ENCODE results near the gene EPS8. TPM values are rescaled to one million over a fixed set of nuclear protein-coding genes. Genes with fewer than 3 reads are reported as not detected.

Gene EPS8
- total RNA-seq, 1 donor from 2014 or later = 58.2 TPM

DNA sequence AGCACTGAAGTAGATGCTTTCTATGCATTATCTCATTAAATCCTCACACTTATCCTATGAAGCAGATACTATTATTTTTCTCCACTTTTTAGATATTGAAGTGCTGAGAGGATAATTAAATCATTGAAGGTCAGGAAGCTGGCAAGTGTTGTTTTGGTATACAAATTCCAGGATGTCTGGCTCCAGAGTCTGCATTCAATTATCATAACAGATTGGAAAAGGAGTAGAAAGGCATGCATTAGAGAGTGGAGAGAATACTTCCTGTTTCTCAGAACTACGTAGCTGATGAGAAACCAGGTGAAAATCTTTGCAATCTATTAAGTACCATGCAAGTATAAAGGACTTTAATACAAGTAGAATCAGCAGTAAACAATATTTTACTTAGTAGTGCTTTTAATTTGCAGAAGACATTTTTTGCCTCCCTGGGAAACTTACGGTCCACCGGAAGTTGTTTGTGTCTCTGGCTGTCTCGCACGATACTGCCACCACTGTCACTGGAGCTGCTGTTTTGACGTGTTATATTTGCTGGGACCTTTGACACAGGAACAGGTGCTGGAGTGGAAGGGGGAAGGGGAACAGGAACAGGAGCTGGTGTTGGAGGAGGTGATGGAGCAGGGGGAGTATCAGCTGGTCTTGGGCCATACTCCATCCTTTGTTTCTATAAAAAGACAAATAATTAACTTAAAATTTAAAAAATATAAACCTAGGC, 158.0 kb downstream of the EPS8 start:
- peaks cover 5% of the 10 kb centered on the region for H3K36me3 ChIP-seq
- peaks cover 16% of the 10 kb centered on the region for H3K4me1 ChIP-seq
- no peak for DNase-seq
- no peaks in the 10 kb centered on the region for H3K9me3 ChIP-seq
- no peak overlapping the region for H3K4me3 ChIP-seq
- no peaks in the 10 kb centered on the region for H3K27me3 ChIP-seq
- intact Hi-C loops (cut with DNase I) = no loop called here
- no peak for ATAC-seq
- TF ChIP-seq, protein P1, sequence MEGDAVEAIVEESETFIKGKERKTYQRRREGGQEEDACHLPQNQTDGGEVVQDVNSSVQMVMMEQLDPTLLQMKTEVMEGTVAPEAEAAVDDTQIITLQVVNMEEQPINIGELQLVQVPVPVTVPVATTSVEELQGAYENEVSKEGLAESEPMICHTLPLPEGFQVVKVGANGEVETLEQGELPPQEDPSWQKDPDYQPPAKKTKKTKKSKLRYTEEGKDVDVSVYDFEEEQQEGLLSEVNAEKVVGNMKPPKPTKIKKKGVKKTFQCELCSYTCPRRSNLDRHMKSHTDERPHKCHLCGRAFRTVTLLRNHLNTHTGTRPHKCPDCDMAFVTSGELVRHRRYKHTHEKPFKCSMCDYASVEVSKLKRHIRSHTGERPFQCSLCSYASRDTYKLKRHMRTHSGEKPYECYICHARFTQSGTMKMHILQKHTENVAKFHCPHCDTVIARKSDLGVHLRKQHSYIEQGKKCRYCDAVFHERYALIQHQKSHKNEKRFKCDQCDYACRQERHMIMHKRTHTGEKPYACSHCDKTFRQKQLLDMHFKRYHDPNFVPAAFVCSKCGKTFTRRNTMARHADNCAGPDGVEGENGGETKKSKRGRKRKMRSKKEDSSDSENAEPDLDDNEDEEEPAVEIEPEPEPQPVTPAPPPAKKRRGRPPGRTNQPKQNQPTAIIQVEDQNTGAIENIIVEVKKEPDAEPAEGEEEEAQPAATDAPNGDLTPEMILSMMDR (IDR thresholded peaks at IDR 0.05) = no peak
- no peak overlapping the region for H3K27ac ChIP-seq

DNA sequence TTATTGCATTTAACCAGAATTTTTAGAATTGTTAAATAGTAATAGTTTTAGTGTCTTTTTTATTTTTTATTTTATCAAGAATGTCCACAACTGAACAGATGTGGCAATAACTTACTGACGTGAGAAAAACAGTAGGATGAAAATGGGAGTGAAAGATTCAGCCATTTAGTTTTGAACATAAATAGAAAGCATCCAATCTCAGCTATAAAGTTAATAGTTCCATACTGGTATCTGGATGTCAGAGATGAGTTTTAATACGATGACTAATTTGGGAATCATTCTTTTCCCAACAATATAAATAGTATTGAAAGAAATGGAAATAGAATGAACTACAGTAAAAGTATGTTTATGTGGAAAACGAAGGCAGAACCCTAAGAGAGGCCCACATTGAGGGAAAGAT, 159.4 kb downstream of the EPS8 start:
- TF ChIP-seq, protein P1 (IDR thresholded peaks at IDR 0.05) = no peak
- H3K4me3 ChIP-seq = no peak overlapping the region
- peaks cover 5% of the 10 kb centered on the region for H3K36me3 ChIP-seq
- H3K27me3 ChIP-seq = no peaks in the 10 kb centered on the region
- peak overlapping the region; percentile 72 for H3K27ac ChIP-seq
- intact Hi-C loops (cut with DNase I) = no loop called here
- peaks cover 16% of the 10 kb centered on the region for H3K4me1 ChIP-seq
- H3K9me3 ChIP-seq = no peaks in the 10 kb centered on the region
- ATAC-seq (no peak), DNase-seq (no peak)

DNA sequence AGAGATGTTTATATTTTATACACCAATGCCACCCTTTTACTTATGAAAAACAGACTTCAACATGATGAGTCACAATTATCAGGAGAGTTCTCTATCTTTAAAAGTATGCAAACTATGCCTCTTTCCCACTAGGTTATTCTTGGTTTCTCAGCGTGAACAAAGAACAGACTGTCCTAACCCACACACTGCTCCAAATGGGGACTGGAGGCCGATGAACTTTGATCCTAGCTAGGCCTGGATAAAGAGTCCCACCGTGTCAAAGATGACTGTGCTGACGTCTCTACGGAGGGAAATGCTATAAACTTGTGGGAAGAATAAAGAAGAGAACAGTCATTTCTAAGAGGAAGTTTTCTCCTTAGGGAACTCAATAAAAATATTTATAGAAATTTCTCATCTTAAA, 160.1 kb downstream of the EPS8 start:
- TF ChIP-seq, protein P1 (IDR thresholded peaks at IDR 0.05) = no peak
- intact Hi-C loops (cut with DNase I) = no loop called here
- H3K36me3 ChIP-seq = peaks cover 9% of the 10 kb centered on the region
- H3K4me3 ChIP-seq = no peak overlapping the region
- H3K9me3 ChIP-seq = no peaks in the 10 kb centered on the region
- peak overlapping the region; percentile 72 for H3K27ac ChIP-seq
- no peaks in the 10 kb centered on the region for H3K27me3 ChIP-seq
- no peak for DNase-seq
- peak; percentile 93 for ATAC-seq
- peaks cover 16% of the 10 kb centered on the region for H3K4me1 ChIP-seq

DNA sequence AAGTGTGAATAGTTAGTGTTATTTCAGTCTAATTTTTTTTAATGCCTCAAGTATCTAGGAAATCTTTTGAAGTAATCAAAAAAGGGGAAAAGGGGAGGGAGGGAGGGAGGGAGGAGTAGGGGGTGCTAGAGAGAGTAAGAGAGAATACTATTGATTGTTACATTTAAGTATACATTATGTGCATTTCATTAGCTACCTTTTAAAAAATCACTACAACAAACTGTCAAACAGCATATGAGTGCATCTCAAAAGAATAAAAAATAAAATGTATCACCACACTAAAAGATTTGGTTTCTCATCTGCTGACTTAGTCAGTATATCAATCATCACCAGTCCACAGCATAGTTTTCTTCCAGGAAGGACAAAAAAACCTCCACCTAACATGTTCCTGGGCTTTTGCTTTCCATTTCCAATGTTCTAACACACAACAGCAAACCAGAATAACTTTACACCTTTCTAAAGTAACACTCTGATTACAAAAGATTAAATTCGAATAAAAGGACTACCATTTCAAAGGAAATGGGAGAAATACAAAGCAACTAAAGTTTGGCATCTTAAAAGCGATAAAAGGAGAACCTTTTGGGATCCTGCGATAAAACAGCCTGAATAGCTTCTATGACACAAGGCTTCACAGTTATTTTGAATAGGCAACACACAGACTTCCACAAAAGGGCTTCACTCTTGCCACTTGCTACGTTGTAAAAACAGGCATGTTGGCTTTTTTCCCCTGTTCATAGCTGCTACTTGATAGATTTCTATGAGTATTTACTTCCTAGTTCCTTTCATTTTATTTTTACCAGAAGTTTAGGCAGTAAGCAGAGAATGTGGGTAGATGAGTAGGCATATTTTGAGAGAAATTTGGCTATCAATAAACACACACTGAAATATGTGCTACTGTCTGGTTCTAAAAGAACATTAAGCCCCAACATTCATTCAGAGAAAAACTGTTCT, 160.9 kb downstream of the EPS8 start:
- H3K27ac ChIP-seq = peak overlapping the region; percentile 72
- ATAC-seq (no peak), DNase-seq (no peak)
- no peaks in the 10 kb centered on the region for H3K9me3 ChIP-seq
- TF ChIP-seq, protein P1 (IDR thresholded peaks at IDR 0.05) = no peak
- no peak overlapping the region for H3K4me3 ChIP-seq
- peaks cover 16% of the 10 kb centered on the region for H3K4me1 ChIP-seq
- peaks cover 15% of the 10 kb centered on the region for H3K36me3 ChIP-seq
- no peaks in the 10 kb centered on the region for H3K27me3 ChIP-seq
- intact Hi-C loops (cut with DNase I) = no loop called here

DNA sequence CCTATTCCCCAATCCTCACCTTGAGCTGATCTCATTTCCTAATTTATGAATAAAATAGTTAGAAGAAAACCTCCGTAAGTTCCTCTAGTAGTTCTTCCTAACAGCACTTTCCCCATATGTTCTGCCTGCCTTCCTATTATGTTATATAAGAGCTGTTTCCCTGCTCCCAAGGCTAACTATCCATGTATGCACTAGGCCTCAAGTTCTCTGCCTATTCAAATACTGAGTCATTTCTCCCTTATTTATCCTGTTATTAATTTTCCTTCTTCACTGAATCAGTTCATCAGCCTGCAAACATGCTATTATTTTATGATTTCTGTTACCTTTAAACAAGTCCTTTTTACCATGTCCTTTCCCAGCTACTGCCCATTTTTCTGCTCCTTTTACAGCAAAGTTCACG, 164.1 kb downstream of the EPS8 start:
- no peaks in the 10 kb centered on the region for H3K27me3 ChIP-seq
- H3K4me3 ChIP-seq = no peak overlapping the region
- H3K4me1 ChIP-seq = peaks cover 16% of the 10 kb centered on the region
- DNase-seq (no peak), ATAC-seq (no peak)
- H3K36me3 ChIP-seq = peaks cover 29% of the 10 kb centered on the region
- no peak overlapping the region for H3K27ac ChIP-seq
- intact Hi-C loops (cut with DNase I) = no loop called here
- TF ChIP-seq, protein P1 (IDR thresholded peaks at IDR 0.05) = no peak
- no peaks in the 10 kb centered on the region for H3K9me3 ChIP-seq
